ENCODE data around the gene TMEM79.

TMEM79 gene

GRCh38 chr1:156281693-156282478 lies 2.2 kb upstream of the TMEM79 start:
- H3K27ac Mint-ChIP-seq: peak overlapping the region; percentile 98
- H3K36me3 Mint-ChIP-seq (ENCODE audit: low read depth): peaks cover 52% of the 10 kb centered on the region
- peak overlapping the region; percentile 96 for H3K4me3 Mint-ChIP-seq
- H3K4me1 Mint-ChIP-seq (ENCODE audit: low read depth): peaks cover 46% of the 10 kb centered on the region
- H3K27me3 Mint-ChIP-seq: no peaks in the 10 kb centered on the region
- no peaks in the 10 kb centered on the region for H3K9me3 Mint-ChIP-seq

GRCh38 chr1:156282479-156283222 lies 1.5 kb upstream of the TMEM79 start, which contains the start of gene SMG5:
SMG5 (minus strand) TSS chr1:156282825; CDS start chr1:156282680, 145 bp downstream.
- Mint-ChIP-seq H3K36me3 (ENCODE audit: low read depth) (peaks cover 44% of the 10 kb centered on the region), H3K27me3 (no peaks in the 10 kb centered on the region), H3K4me3 (peak within 1 kb of the TSS; percentile 96), H3K4me1 (ENCODE audit: low read depth) (peaks cover 46% of the 10 kb centered on the region), H3K9me3 (no peaks in the 10 kb centered on the region), H3K27ac (peak within 1 kb of the TSS; percentile 98)

GRCh38 chr1:156283521-156283920 lies 604 bp upstream of the TMEM79 start:
- Mint-ChIP-seq H3K4me3 (peak overlapping the region; percentile 96), H3K4me1 (ENCODE audit: low read depth) (peaks cover 46% of the 10 kb centered on the region), H3K36me3 (ENCODE audit: low read depth) (peaks cover 36% of the 10 kb centered on the region)

GRCh38 chr1:156284757-156285156 lies 632 bp downstream of the TMEM79 start:
- no peaks in the 10 kb centered on the region for H3K27me3 Mint-ChIP-seq
- H3K36me3 Mint-ChIP-seq (ENCODE audit: low read depth): peaks cover 35% of the 10 kb centered on the region
- H3K4me1 Mint-ChIP-seq (ENCODE audit: low read depth): peaks cover 40% of the 10 kb centered on the region
- no peaks in the 10 kb centered on the region for H3K9me3 Mint-ChIP-seq
- no peak overlapping the region for H3K27ac Mint-ChIP-seq
- H3K4me3 Mint-ChIP-seq: no peak overlapping the region

More at GRCh38 chr1:156283521-156283920, 604 bp upstream of the TMEM79 start:
- Mint-ChIP-seq H3K9me3 (no peaks in the 10 kb centered on the region), H3K27me3 (no peaks in the 10 kb centered on the region), H3K27ac (peak overlapping the region; percentile 98)

GRCh38 chr1:156285437-156285836 lies 1.3 kb downstream of the TMEM79 start:
- no peak overlapping the region for H3K27ac Mint-ChIP-seq
- H3K4me1 Mint-ChIP-seq (ENCODE audit: low read depth): peaks cover 34% of the 10 kb centered on the region
- H3K36me3 Mint-ChIP-seq (ENCODE audit: low read depth): peaks cover 35% of the 10 kb centered on the region
- no peaks in the 10 kb centered on the region for H3K27me3 Mint-ChIP-seq
- H3K4me3 Mint-ChIP-seq: no peak overlapping the region
- no peaks in the 10 kb centered on the region for H3K9me3 Mint-ChIP-seq

- Mint-ChIP-seq H3K27ac (no peak overlapping the region), H3K27me3 (no peaks in the 10 kb centered on the region), H3K4me3 (no peak overlapping the region), H3K36me3 (ENCODE audit: low read depth) (peaks cover 30% of the 10 kb centered on the region), H3K4me1 (ENCODE audit: low read depth) (peaks cover 27% of the 10 kb centered on the region), H3K9me3 (no peaks in the 10 kb centered on the region)
Measured at GRCh38 chr1:156286061-156286460, 1.9 kb downstream of the TMEM79 start.

GRCh38 chr1:156289857-156290256 lies 5.7 kb downstream of the TMEM79 start:
- no peaks in the 10 kb centered on the region for H3K9me3 Mint-ChIP-seq
- peaks cover 7% of the 10 kb centered on the region for H3K4me1 Mint-ChIP-seq (ENCODE audit: low read depth)
- peak overlapping the region; percentile 6 for H3K27ac Mint-ChIP-seq
- no peaks in the 10 kb centered on the region for H3K27me3 Mint-ChIP-seq
- H3K36me3 Mint-ChIP-seq (ENCODE audit: low read depth): peaks cover 32% of the 10 kb centered on the region
- no peak overlapping the region for H3K4me3 Mint-ChIP-seq

GRCh38 chr1:156291226-156292061 lies 7.3 kb downstream of the TMEM79 start:
- Mint-ChIP-seq H3K27me3 (no peaks in the 10 kb centered on the region), H3K9me3 (no peaks in the 10 kb centered on the region), H3K36me3 (ENCODE audit: low read depth) (peaks cover 27% of the 10 kb centered on the region), H3K4me1 (ENCODE audit: low read depth) (peaks cover 20% of the 10 kb centered on the region), H3K4me3 (peak overlapping the region; percentile 53), H3K27ac (no peak overlapping the region)

- Mint-ChIP-seq H3K4me3 (no peak overlapping the region), H3K27ac (no peak overlapping the region)
Measured at GRCh38 chr1:156293098-156293434, 8.9 kb downstream of the TMEM79 start.

GRCh38 chr1:156293895-156294294 lies 9.8 kb downstream of the TMEM79 start:
- H3K27ac Mint-ChIP-seq: no peak overlapping the region
- peaks cover 22% of the 10 kb centered on the region for H3K36me3 Mint-ChIP-seq (ENCODE audit: low read depth)
- H3K4me3 Mint-ChIP-seq: no peak overlapping the region
- H3K9me3 Mint-ChIP-seq: no peaks in the 10 kb centered on the region
- H3K4me1 Mint-ChIP-seq (ENCODE audit: low read depth): peaks cover 20% of the 10 kb centered on the region
- no peaks in the 10 kb centered on the region for H3K27me3 Mint-ChIP-seq

More at GRCh38 chr1:156293098-156293434, 8.9 kb downstream of the TMEM79 start:
- Mint-ChIP-seq H3K4me1 (ENCODE audit: low read depth) (peaks cover 20% of the 10 kb centered on the region), H3K27me3 (no peaks in the 10 kb centered on the region), H3K36me3 (ENCODE audit: low read depth) (peaks cover 26% of the 10 kb centered on the region), H3K9me3 (no peaks in the 10 kb centered on the region)

GRCh38 chr1:156295391-156295947 lies 11.3 kb downstream of the TMEM79 start, which contains the start of gene GLMP:
GLMP (minus strand) TSS chr1:156295679; CDS start chr1:156295645, 34 bp downstream.
- Mint-ChIP-seq H3K27me3 (no peaks in the 10 kb centered on the region), H3K27ac (no peak within 1 kb of the TSS), H3K4me1 (ENCODE audit: low read depth) (peaks cover 20% of the 10 kb centered on the region), H3K9me3 (no peaks in the 10 kb centered on the region), H3K36me3 (ENCODE audit: low read depth) (peaks cover 12% of the 10 kb centered on the region), H3K4me3 (peak within 1 kb of the TSS; percentile 85)

- Mint-ChIP-seq H3K4me1 (ENCODE audit: low read depth) (peaks cover 20% of the 10 kb centered on the region), H3K36me3 (ENCODE audit: low read depth) (peaks cover 4% of the 10 kb centered on the region), H3K27ac (no peak within 1 kb of the TSS), H3K27me3 (no peaks in the 10 kb centered on the region), H3K9me3 (no peaks in the 10 kb centered on the region), H3K4me3 (no peak within 1 kb of the TSS)
Measured at GRCh38 chr1:156298852-156299357, 14.8 kb downstream of the TMEM79 start, which contains the start of gene VHLL. VHLL (minus strand) TSS chr1:156299307; CDS start chr1:156299189, 118 bp downstream.

- Mint-ChIP-seq H3K27ac (no peak overlapping the region), H3K36me3 (ENCODE audit: low read depth) (peaks cover 29% of the 10 kb centered on the region), H3K4me3 (no peak overlapping the region), H3K4me1 (ENCODE audit: low read depth) (no peaks in the 10 kb centered on the region), H3K27me3 (no peaks in the 10 kb centered on the region), H3K9me3 (no peaks in the 10 kb centered on the region)
Measured at GRCh38 chr1:156303241-156303640, 19.1 kb downstream of the TMEM79 start.

GRCh38 chr1:156305215-156305614 lies 21.1 kb downstream of the TMEM79 start:
- no peaks in the 10 kb centered on the region for H3K27me3 Mint-ChIP-seq
- no peak overlapping the region for H3K4me3 Mint-ChIP-seq
- H3K9me3 Mint-ChIP-seq: no peaks in the 10 kb centered on the region
- no peaks in the 10 kb centered on the region for H3K4me1 Mint-ChIP-seq (ENCODE audit: low read depth)
- peaks cover 42% of the 10 kb centered on the region for H3K36me3 Mint-ChIP-seq (ENCODE audit: low read depth)
- no peak overlapping the region for H3K27ac Mint-ChIP-seq
